HepG2 (cell line): ENCODE data around the gene TRIM8. TPM values are rescaled to one million over a fixed set of nuclear protein-coding genes. Genes with fewer than 3 reads are reported as not detected.

ENCODE experiments used
- NCOA2 ChIP-seq: sonication (generic); formaldehyde crosslinking; IDR thresholded peaks from 2 replicates; pipeline ENCODE4 v1.8.0; 2022; ENCODE audit warnings: inconsistent platforms
- POGZ ChIP-seq: sonication (generic); formaldehyde crosslinking; IDR thresholded peaks from 2 replicates; pipeline ENCODE4 v1.4.0; 2020; ENCODE audit warnings: mild to moderate bottlenecking, missing genetic modification reagents
- ZNF20 ChIP-seq: sonication (generic); formaldehyde crosslinking; IDR thresholded peaks from 2 replicates; pipeline ENCODE4 v1.4.0; 2020; ENCODE audit warnings: mild to moderate bottlenecking, moderate library complexity, missing genetic modification reagents
- ZNF567 ChIP-seq: sonication (generic); formaldehyde crosslinking; IDR thresholded peaks from 2 replicates; pipeline ENCODE4 v1.8.1; 2023; ENCODE audit warnings: mild to moderate bottlenecking, missing genetic modification reagents, borderline replicate concordance
- ZNF883 ChIP-seq: sonication (generic); formaldehyde crosslinking; IDR thresholded peaks from 2 replicates; pipeline ENCODE4 v1.5.1; 2020; ENCODE audit warnings: mild to moderate bottlenecking, missing genetic modification reagents; ENCODE audit errors: not compliant biosample characterization
- polyA plus RNA-seq, 8 experiments: library from polyadenylated mRNA; depleted of rRNA in 3 of 8; stranded (reverse) in 7 of 8; unstranded in 1 of 8; fragments of >200 nt; fragmentation: Illumina TruSeq in 4 of 8; extraction: Trizol in 4 of 8; gene quantifications; 2 replicates each; pipeline versions ENCODE4 v1.2.1 to v1.2.3, GENCODE V29; 2011 to 2016; ENCODE audit warnings: low read depth in 4 of 8, missing spikeins in 1 of 8, mixed read lengths in 1 of 8; ENCODE audit not compliant: insufficient read depth in 1 of 8
- total RNA-seq, 5 experiments: library from RNA; depleted of rRNA; stranded (reverse); fragments of >200 nt; fragmentation: Illumina TruSeq; extraction: Trizol; gene quantifications; 2 replicates each; pipeline ENCODE4 v1.2.3, GENCODE V29; 2016; ENCODE audit warnings: low read depth in 1 of 5
- TF ChIP-seq, protein P1 (sequence below): sonication (generic); formaldehyde crosslinking; IDR thresholded peaks from 2 replicates; pipeline ENCODE4 v1.4.0; 2020; ENCODE audit warnings: mild to moderate bottlenecking, missing genetic modification reagents
- TF ChIP-seq, protein P2 (sequence below): sonication (generic); formaldehyde crosslinking; conservative IDR thresholded peaks from 2 replicates; pipeline ENCODE4 v1.4.0; 2020; ENCODE audit warnings: mild to moderate bottlenecking, missing genetic modification reagents, moderate library complexity
- TF ChIP-seq, protein P3 (sequence below): sonication (generic); formaldehyde crosslinking; IDR thresholded peaks from 2 replicates; pipeline ENCODE4 v1.4.0; 2020; ENCODE audit warnings: missing genetic modification reagents
- TF ChIP-seq, protein P4 (sequence below): sonication (generic); formaldehyde crosslinking; IDR thresholded peaks from 2 replicates; pipeline ENCODE4 v1.4.0; 2020; ENCODE audit warnings: missing genetic modification reagents

Gene TRIM8
- total and polyA plus RNA-seq, 2 of the 13 experiments (the other 11 are each of a cell fraction or from before 2014, with no cell fraction given): 38.9 to 66.5 TPM

DNA sequence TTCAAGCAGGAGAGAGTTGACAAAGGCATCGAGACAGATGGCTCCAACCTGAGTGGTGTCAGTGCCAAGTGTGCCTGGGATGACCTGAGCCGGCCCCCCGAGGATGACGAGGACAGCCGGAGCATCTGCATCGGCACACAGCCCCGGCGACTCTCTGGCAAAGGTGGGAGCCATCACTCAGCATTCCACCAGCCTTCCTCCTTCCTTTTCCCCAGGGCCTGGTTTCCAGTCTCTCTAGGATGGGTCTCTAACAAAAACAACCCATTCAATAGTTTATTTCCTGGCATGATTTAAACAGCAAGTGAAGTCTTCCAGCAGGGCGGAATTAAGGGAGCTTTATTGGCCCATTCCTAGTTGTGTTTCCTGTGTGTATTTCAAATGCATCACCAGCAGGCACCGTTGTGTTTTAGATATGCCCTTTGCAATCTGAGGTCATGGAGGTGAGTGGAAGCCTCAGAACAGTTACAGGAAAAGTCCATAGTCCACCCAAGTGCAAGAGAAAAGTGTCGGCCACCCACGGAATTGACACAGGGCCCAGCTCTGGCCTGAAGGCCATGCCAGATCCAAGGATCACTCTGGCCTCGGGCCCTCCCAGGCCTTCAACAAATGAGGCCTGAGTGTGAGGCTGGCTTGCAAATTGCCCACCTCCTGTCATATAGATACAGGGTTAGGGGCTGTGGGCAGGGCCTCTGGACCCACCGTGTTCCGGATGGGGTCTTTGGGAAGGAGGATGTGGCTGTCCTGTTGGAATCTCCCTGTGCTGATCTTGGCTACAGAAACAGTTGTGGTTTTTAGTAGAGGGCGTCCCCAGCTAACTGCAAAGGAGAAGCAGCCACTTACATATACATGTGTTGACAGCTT, 46.9 kb upstream of the TRIM8 start (continued):
- TF ChIP-seq, protein P1, sequence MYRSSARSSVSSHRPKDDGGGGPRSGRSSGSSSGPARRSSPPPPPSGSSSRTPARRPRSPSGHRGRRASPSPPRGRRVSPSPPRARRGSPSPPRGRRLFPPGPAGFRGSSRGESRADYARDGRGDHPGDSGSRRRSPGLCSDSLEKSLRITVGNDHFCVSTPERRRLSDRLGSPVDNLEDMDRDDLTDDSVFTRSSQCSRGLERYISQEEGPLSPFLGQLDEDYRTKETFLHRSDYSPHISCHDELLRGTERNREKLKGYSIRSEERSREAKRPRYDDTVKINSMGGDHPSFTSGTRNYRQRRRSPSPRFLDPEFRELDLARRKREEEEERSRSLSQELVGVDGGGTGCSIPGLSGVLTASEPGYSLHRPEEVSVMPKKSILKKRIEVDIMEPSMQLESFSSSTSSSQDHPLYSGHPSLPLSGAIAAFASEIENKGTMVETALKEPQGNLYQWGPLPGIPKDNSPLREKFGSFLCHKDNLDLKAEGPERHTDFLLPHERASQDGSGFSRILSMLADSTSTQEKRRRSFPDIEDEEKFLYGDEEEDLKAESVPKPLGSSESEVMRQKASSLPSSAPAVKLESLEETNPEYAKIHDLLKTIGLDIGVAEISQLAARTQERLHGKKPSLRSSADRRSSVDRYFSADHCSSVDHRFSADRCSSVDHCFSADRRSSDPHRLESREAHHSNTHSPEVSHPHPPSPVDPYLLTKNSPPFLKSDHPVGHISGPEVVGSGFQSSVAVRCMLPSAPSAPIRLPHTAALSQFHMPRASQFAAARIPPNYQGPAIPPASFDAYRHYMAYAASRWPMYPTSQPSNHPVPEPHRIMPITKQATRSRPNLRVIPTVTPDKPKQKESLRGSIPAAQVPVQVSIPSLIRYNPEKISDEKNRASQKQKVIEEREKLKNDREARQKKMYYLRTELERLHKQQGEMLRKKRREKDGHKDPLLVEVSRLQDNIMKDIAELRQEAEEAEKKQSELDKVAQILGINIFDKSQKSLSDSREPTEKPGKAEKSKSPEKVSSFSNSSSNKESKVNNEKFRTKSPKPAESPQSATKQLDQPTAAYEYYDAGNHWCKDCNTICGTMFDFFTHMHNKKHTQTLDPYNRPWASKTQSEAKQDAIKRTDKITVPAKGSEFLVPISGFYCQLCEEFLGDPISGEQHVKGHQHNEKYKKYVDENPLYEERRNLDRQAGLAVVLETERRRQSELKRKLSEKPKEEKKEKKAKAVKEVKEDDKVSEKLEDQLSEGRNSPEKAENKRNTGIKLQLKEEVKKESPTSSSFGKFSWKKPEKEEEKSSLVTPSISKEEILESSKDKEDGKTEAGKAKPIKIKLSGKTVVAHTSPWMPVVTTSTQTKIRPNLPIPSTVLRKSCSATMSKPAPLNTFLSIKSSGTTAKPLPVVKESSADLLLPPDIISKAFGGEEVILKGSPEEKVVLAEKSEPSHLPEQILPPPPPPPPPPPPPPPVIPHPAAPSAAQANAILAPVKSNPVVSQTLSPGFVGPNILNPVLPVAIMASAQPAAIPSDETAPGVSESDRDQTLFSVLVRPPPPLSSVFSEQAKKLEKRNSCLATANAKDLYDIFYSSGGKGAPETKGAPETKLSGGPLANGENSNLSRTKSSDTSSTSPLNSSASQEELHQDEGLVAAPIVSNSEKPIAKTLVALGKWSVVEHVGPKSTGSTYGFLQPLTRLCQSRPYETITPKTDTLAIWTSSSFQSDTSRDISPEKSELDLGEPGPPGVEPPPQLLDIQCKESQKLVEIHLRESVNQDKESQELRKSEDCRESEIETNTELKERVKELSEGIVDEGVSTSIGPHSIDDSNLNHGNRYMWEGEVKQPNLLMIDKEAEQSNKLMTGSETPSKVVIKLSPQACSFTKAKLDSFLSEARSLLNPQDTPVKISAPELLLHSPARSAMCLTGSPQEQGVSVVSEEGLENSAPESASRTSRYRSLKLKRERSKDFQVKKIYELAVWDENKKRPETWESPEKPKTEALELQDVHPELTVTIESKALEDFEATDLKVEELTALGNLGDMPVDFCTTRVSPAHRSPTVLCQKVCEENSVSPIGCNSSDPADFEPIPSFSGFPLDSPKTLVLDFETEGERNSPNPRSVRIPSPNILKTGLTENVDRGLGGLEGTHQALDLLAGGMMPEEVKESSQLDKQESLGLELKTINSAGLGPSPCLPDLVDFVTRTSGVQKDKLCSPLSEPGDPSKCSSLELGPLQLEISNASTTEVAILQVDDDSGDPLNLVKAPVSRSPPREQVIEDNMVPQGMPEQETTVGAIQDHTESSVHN: peak; percentile 62; the same call in 1 of the 2 replicates
- TF ChIP-seq ZNF883 (no peak), NCOA2 (peak; percentile 84), ZNF567 (no peak), ZNF20 (no peak), POGZ (CRISPR knock-in tag) (peak; percentile 80)
- TF ChIP-seq, protein P2, sequence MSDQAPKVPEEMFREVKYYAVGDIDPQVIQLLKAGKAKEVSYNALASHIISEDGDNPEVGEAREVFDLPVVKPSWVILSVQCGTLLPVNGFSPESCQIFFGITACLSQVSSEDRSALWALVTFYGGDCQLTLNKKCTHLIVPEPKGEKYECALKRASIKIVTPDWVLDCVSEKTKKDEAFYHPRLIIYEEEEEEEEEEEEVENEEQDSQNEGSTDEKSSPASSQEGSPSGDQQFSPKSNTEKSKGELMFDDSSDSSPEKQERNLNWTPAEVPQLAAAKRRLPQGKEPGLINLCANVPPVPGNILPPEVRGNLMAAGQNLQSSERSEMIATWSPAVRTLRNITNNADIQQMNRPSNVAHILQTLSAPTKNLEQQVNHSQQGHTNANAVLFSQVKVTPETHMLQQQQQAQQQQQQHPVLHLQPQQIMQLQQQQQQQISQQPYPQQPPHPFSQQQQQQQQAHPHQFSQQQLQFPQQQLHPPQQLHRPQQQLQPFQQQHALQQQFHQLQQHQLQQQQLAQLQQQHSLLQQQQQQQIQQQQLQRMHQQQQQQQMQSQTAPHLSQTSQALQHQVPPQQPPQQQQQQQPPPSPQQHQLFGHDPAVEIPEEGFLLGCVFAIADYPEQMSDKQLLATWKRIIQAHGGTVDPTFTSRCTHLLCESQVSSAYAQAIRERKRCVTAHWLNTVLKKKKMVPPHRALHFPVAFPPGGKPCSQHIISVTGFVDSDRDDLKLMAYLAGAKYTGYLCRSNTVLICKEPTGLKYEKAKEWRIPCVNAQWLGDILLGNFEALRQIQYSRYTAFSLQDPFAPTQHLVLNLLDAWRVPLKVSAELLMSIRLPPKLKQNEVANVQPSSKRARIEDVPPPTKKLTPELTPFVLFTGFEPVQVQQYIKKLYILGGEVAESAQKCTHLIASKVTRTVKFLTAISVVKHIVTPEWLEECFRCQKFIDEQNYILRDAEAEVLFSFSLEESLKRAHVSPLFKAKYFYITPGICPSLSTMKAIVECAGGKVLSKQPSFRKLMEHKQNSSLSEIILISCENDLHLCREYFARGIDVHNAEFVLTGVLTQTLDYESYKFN (CRISPR knock-in tag): peak; percentile 95
- TF ChIP-seq, protein P3, sequence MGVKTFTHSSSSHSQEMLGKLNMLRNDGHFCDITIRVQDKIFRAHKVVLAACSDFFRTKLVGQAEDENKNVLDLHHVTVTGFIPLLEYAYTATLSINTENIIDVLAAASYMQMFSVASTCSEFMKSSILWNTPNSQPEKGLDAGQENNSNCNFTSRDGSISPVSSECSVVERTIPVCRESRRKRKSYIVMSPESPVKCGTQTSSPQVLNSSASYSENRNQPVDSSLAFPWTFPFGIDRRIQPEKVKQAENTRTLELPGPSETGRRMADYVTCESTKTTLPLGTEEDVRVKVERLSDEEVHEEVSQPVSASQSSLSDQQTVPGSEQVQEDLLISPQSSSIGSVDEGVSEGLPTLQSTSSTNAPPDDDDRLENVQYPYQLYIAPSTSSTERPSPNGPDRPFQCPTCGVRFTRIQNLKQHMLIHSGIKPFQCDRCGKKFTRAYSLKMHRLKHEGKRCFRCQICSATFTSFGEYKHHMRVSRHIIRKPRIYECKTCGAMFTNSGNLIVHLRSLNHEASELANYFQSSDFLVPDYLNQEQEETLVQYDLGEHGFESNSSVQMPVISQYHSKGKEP (CRISPR knock-in tag): no peak
- TF ChIP-seq, protein P4, sequence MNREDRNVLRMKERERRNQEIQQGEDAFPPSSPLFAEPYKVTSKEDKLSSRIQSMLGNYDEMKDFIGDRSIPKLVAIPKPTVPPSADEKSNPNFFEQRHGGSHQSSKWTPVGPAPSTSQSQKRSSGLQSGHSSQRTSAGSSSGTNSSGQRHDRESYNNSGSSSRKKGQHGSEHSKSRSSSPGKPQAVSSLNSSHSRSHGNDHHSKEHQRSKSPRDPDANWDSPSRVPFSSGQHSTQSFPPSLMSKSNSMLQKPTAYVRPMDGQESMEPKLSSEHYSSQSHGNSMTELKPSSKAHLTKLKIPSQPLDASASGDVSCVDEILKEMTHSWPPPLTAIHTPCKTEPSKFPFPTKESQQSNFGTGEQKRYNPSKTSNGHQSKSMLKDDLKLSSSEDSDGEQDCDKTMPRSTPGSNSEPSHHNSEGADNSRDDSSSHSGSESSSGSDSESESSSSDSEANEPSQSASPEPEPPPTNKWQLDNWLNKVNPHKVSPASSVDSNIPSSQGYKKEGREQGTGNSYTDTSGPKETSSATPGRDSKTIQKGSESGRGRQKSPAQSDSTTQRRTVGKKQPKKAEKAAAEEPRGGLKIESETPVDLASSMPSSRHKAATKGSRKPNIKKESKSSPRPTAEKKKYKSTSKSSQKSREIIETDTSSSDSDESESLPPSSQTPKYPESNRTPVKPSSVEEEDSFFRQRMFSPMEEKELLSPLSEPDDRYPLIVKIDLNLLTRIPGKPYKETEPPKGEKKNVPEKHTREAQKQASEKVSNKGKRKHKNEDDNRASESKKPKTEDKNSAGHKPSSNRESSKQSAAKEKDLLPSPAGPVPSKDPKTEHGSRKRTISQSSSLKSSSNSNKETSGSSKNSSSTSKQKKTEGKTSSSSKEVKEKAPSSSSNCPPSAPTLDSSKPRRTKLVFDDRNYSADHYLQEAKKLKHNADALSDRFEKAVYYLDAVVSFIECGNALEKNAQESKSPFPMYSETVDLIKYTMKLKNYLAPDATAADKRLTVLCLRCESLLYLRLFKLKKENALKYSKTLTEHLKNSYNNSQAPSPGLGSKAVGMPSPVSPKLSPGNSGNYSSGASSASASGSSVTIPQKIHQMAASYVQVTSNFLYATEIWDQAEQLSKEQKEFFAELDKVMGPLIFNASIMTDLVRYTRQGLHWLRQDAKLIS (CRISPR knock-in tag): 0 out of 2 replicates have a peak, but pooled peaks have one; percentile 65
